ENCODE results near the gene HRAS. TPM values are rescaled to one million over a fixed set of nuclear protein-coding genes. Genes with fewer than 3 reads are reported as not detected.

Gene HRAS
- total and polyA plus RNA-seq, 10 donors: 16.6 to 90.9 (median 31.2) TPM

DNA sequence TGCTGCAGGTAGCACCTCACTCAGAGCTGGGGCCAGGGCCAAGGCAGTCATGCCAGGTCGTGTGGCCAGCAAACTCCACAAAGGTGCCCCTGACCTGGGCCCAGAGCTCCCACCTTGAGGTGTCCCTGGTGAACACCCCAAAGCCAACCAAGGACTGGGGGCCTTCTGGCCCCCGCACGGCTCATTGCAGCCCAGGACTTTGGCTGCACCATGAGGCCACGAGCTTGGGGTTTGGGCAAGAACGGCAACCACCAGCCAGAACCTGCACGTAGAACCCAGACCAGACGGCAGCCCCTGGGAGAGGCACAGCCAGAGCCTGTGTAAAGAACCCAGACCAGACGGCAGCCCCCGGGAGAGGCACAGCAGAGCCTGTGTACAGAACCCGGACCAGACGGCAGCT lies 9.8 kb upstream of the HRAS start:
- Histone ChIP-seq H3K36me3 (peaks cover 0 to 3% (median 0%) of the 10 kb centered on the region in 6 donors), H3K4me3 (no peak overlapping the region), H3K27me3 (replicated peaks in 1 of 7) (no peaks in the 10 kb centered on the region), H3K4me1 (no peaks in the 10 kb centered on the region), H3K9me3 (no peaks in the 10 kb centered on the region), H3K27ac (no peak overlapping the region)
- TF ChIP-seq POLR2AphosphoS5 (IDR thresholded peaks at IDR 0.05) (no peak), POLR2A (IDR thresholded peaks at IDR 0.05) (no peak)
- TF ChIP-seq, protein P1, sequence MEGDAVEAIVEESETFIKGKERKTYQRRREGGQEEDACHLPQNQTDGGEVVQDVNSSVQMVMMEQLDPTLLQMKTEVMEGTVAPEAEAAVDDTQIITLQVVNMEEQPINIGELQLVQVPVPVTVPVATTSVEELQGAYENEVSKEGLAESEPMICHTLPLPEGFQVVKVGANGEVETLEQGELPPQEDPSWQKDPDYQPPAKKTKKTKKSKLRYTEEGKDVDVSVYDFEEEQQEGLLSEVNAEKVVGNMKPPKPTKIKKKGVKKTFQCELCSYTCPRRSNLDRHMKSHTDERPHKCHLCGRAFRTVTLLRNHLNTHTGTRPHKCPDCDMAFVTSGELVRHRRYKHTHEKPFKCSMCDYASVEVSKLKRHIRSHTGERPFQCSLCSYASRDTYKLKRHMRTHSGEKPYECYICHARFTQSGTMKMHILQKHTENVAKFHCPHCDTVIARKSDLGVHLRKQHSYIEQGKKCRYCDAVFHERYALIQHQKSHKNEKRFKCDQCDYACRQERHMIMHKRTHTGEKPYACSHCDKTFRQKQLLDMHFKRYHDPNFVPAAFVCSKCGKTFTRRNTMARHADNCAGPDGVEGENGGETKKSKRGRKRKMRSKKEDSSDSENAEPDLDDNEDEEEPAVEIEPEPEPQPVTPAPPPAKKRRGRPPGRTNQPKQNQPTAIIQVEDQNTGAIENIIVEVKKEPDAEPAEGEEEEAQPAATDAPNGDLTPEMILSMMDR (IDR thresholded peaks at IDR 0.05 in 8 of 11, conservative IDR thresholded peaks at IDR 0.05 in 3 of 11): no peak
- intact Hi-C loops (cut with DNase I; ENCODE audit: low total_unique reads): no loop called here
- 84 to 93% (median 91%) methylated on average over 10 to 11 of the region's 11 CpGs for WGBS, 5 donors
- no peak for DNase-seq

DNA sequence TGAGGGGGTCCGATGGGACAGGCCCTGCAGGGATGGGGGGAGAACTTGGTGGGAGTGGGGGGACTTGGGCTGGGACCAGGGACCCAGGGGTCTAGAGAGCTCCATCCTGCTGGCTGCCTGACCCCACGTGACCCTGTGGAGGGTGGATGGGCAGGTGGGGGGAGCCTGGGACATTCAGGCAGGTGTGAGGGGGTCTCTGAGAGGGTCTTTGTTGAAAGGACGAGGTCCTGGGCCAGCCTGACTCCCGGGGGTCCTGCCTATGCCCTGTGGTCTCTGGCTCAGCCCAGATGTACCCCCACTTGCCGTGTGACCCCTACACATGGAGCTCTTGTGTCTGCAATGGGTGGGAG lies 9.4 kb upstream of the HRAS start:
- TF ChIP-seq POLR2A (IDR thresholded peaks at IDR 0.05) (no peak), POLR2AphosphoS5 (IDR thresholded peaks at IDR 0.05) (no peak)
- TF ChIP-seq, protein P1 (IDR thresholded peaks at IDR 0.05 in 8 of 11, conservative IDR thresholded peaks at IDR 0.05 in 3 of 11): no peak
- H3K9me3 ChIP-seq: no peaks in the 10 kb centered on the region
- H3K27ac ChIP-seq: no peak overlapping the region
- no peaks in the 10 kb centered on the region for H3K4me1 ChIP-seq
- WGBS, 5 donors: 73 to 88% (median 79%) methylated on average over 3 to 5 of the region's 5 CpGs
- no peak for DNase-seq
- no peaks in the 10 kb centered on the region for H3K36me3 ChIP-seq
- no peak overlapping the region for H3K4me3 ChIP-seq
- no peaks in the 10 kb centered on the region for H3K27me3 ChIP-seq (replicated peaks in 1 of 7)
- intact Hi-C loops (cut with DNase I; ENCODE audit: low total_unique reads): no loop called here

DNA sequence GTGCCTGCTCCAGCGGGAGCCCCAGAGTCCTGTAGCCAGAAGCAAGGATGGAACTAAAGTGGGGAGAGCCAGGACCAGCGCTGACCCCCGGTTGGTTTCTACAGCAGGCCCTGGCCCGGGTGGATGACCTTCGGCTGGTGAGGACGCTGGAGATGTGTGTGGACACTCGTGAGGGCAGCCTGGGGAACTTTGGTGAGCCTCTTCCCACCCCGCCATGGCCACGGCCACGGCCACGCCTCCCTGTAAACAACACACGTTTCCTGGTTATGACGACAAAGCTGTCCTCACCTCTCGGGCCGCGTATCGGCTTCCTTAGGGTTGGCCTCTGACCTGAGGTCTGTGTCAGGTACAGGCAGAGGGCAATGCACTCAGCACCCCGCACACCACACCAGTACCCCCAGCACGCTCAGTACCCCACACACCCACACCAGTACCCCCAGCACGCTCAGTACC lies 6.1 kb upstream of the HRAS start:
- peak; percentile 70 for DNase-seq
- WGBS, 5 donors: 88 to 96% (median 92%) methylated on average over 11 to 20 of the region's 20 CpGs
- intact Hi-C loops (cut with DNase I; ENCODE audit: low total_unique reads): no loop called here

DNA sequence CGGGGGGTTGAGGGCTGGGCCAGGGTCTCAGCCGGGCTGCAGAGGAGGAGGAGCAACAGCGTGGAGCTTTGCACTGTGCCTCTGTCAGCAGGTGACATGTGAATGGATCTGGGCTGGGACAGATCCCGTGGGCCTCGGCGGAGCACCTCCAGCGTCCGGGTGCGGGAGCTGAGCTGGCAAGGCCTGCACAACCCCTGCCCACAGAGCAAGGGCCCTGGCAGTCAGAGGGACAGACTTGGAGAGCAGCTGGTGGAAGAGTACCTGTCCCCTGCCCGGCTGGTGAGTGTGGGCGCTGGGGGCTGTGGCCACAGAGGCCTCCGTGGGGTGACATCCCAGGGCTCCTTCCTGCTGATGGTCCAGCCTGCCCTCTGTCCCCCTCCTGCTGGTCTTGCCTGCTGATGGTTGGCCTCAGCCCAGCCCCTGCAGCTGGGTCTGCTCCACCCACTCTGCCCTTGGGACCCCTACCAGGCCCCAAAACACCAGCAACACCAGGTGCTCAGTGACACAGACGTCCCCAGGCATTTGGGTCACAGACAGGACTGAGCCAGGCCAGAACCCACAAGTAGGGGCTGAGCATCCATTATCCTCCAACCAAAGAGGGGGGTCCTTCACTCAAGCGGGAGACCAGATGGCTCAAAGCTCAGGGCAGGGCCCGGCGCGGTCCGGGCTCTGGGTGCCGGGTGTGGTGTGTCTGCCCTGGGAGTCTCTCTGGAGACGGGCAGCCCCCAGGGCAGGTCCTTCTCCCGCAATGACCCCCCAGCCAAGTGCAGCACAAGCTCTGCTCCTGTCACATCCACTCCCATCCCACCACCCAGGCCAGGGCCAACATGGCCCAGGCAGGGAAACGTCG lies 5.4 kb upstream of the HRAS start:
- TF ChIP-seq POLR2A (IDR thresholded peaks at IDR 0.05): no peak
- peak; percentile 74 for DNase-seq
- no peaks in the 10 kb centered on the region for H3K9me3 ChIP-seq
- H3K27ac ChIP-seq: no peak overlapping the region
- WGBS, 5 donors: 88 to 95% (median 92%) methylated on average over 12 to 23 of the region's 23 CpGs
- no peaks in the 10 kb centered on the region for H3K36me3 ChIP-seq
- no peak overlapping the region for H3K4me3 ChIP-seq
- peaks cover 20 to 28% (median 26%) of the 10 kb centered on the region in 6 donors for H3K4me1 ChIP-seq
- intact Hi-C loops (cut with DNase I; ENCODE audit: low total_unique reads): no loop called here
- H3K27me3 ChIP-seq (replicated peaks in 1 of 7): peaks cover 0 to 23% (median 0%) of the 10 kb centered on the region in 7 donors

More for the DNA sequence above, 6.1 kb upstream of the HRAS start:
- Histone ChIP-seq H3K4me3 (no peak overlapping the region), H3K36me3 (no peaks in the 10 kb centered on the region), H3K4me1 (peaks cover 18 to 22% (median 20%) of the 10 kb centered on the region in 6 donors), H3K27me3 (replicated peaks in 1 of 7) (peaks cover 0 to 17% (median 0%) of the 10 kb centered on the region in 7 donors), H3K27ac (no peak overlapping the region), H3K9me3 (no peaks in the 10 kb centered on the region)
- no peak for TF ChIP-seq POLR2AphosphoS5 (IDR thresholded peaks at IDR 0.05)
- TF ChIP-seq, protein P1 (IDR thresholded peaks at IDR 0.05 in 8 of 11, conservative IDR thresholded peaks at IDR 0.05 in 3 of 11): no peak
- no peak for TF ChIP-seq POLR2A (IDR thresholded peaks at IDR 0.05)

Data from spleen (tissue), 11 donors.